MV-4-11 (cell line): ENCODE data around the gene DIAPH1.

ENCODE experiments used
- DNase-seq: peaks from one replicate; lab custom pipeline; 2025; lab: John Stamatoyannopoulos, UW

Gene DIAPH1

DNA sequence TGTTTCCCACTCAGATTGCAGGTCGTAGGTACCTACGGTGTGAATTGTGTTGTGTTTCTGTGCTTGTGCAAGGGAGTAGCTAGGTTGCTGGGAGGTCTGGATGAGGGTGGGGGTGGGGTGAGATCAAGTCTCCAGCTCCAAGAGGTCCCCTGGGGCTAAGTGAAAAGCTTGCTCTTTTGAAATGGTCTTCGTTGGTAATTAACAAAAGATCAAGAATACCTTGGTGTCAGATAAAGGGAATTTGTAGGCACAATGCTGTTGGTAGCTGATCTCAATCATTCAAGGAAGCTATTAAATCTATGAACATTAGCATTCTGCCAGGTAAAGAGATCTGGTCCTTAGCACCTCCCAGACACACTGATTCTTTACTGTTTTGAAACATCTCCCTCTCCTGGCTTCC, 134.9 kb downstream of the DIAPH1 start:
- no peak for DNase-seq

DNA sequence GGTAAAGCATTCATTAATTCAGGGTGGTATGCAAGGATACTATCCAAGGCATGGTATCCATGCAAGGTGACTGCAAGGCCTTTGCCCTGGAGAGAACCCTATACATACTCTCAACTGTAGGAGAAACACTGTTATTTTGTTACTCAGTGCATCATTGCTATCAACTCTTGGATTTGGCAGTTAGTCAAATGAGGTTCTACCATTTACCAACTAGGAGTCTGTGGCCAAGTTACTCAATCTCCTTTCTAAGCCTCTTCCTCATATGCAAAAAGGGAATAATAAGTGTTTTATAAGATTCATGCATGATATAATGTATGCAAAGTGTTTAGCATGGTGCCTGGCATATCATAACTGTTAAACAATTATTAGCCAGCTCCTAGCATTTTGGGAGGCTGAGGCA, 139.0 kb downstream of the DIAPH1 start:
- DNase-seq, result peak; percentile 86

DNA sequence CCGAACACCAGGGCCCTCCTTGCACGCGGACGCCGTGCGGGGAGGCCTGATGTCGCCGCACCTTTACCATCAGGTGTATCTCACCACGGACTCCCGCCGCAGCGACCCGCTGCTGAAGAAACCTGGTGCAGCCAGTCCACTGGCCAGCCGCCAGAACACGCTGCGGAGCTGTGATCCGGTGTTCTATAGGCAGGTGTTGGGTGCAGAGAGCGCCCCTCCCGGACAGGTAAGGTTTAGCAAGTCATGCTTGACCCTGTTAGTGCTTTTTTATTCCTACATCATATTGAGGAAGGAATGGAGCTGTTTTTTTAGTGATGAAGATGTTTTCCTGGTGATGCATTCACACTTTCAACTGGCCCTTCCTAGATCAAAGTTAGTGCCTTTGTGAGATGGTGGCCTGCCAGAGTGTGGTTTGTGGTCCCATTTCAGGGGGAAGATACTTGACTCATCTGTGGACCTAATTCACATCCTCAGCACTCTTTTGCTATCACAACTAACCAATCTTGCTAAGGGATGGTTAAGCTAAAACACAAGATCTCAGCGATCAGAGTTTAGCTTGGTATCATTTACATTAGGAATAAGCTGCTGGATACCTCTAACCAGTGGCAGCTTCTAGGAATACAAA, 140.4 kb downstream of the DIAPH1 start:
- DNase-seq, result peak; percentile 35

DNA sequence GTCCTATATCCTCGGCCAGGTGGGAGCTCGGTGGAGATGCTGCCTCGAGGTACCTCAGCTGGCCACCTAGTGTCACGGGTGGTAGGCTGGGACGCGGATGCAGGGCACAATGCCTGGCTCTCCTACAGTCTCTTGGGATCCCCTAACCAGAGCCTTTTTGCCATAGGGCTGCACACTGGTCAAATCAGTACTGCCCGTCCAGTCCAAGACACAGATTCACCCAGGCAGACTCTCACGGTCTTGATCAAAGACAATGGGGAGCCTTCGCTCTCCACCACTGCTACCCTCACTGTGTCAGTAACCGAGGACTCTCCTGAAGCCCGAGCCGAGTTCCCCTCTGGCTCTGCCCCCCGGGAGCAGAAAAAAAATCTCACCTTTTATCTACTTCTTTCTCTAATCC, 141.0 kb downstream of the DIAPH1 start:
- DNase-seq, result no peak

DNA sequence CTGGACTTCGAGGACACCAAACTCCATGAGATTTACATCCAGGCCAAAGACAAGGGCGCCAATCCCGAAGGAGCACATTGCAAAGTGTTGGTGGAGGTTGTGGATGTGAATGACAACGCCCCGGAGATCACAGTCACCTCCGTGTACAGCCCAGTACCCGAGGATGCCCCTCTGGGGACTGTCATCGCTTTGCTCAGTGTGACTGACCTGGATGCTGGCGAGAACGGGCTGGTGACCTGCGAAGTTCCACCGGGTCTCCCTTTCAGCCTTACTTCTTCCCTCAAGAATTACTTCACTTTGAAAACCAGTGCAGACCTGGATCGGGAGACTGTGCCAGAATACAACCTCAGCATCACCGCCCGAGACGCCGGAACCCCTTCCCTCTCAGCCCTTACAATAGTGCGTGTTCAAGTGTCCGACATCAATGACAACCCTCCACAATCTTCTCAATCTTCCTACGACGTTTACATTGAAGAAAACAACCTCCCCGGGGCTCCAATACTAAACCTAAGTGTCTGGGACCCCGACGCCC, 141.7 kb downstream of the DIAPH1 start:
- DNase-seq, result no peak

DNA sequence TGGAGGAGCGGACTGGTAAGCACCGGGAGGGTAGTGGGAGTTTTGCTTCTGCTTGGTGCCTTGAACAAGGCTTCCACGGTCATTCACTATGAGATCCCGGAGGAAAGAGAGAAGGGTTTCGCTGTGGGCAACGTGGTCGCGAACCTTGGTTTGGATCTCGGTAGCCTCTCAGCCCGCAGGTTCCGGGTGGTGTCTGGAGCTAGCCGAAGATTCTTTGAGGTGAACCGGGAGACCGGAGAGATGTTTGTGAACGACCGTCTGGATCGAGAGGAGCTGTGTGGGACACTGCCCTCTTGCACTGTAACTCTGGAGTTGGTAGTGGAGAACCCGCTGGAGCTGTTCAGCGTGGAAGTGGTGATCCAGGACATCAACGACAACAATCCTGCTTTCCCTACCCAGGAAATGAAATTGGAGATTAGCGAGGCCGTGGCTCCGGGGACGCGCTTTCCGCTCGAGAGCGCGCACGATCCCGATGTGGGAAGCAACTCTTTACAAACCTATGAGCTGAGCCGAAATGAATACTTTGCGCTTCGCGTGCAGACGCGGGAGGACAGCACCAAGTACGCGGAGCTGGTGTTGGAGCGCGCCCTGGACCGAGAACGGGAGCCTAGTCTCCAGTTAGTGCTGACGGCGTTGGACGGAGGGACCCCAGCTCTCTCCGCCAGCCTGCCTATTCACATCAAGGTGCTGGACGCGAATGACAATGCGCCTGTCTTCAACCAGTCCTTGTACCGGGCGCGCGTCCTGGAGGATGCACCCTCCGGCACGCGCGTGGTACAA, 142.5 kb downstream of the DIAPH1 start:
- peak; percentile 49 for DNase-seq

DNA sequence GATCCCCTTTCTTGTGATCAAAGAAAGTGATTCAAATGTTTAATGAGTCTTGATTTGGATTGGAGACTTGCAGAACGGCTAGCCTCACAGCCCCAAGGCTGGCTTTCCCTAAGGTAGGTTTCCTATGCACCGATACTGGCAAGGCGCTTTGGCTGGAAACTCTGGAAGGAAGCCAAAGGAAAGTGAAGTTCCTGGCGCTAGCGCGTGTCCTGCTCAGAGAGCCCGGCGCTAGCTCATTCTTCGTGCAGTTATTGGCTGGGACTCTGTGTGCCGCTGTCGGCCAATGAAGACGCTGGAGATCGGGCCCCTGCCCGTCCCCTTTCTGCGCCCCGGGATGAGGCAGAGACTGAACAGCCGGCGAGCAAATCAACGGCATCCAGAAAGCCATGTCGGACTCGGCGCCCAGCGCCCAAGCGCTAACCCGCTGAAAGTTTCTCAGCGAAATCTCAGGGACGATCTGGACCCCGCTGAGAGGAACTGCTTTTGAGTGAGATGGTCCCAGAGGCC, 143.1 kb downstream of the DIAPH1 start, which contains the start of gene PCDHGC3:
Gene PCDHGC3, plus strand, starts transcription at position 342 of the 507 bp plus-strand sequence. Its CDS starts 151 bp downstream, at position 493.
- DNase-seq, result peak; percentile 83

DNA sequence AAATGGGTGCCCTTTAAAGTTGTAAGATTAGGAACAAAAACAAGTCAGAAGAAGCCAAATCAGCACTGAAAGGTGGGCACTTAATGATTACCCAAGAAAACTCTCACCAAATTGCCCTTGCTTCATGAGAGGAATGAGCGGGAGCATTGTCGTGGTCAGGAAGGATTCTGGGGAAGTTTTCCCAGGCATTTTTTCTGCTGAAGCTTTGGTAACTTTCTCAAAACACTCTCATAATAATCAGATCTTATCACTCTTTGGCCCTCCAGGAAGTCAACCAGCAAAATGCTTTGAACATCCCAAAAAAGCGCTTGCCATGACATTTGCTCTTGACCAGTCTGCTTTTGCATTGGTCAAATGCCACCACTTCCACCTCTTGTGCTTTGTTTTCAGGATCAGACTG, 153.4 kb downstream of the DIAPH1 start:
- no peak for DNase-seq
